HepG2 (cell line): Measurements from ENCODE around the gene OSBPL2. TPM values are rescaled to one million over a fixed set of nuclear protein-coding genes. Genes with fewer than 3 reads are reported as not detected.

Source experiments
- HOXA3 ChIP-seq: sonication (generic); formaldehyde crosslinking; IDR thresholded peaks from 2 replicates; pipeline ENCODE4 v1.5.0; 2020; ENCODE audit warnings: missing genetic modification reagents
- MIER3 ChIP-seq: IDR thresholded peaks from 2 replicates; pipeline ENCODE4 v1.6.1; 2016; ENCODE audit warnings: missing compliant biosample characterization, borderline replicate concordance
- MZF1 ChIP-seq: sonication (generic); formaldehyde crosslinking; IDR thresholded peaks from 2 replicates; pipeline ENCODE4 v1.8.1; 2023; ENCODE audit warnings: mild to moderate bottlenecking, missing genetic modification reagents, borderline replicate concordance
- SALL1 ChIP-seq: sonication (generic); formaldehyde crosslinking; IDR thresholded peaks from 2 replicates; pipeline ENCODE4 v1.8.0; 2022; ENCODE audit warnings: mild to moderate bottlenecking, missing genetic modification reagents
- SOX5 ChIP-seq: IDR thresholded peaks from 2 replicates; pipeline ENCODE4 v1.6.1; 2016; ENCODE audit warnings: borderline replicate concordance
- ZBTB3 ChIP-seq: sonication (generic); formaldehyde crosslinking; IDR thresholded peaks from 2 replicates; pipeline ENCODE4 v1.4.0; 2020; ENCODE audit warnings: low read depth, mild to moderate bottlenecking, moderate library complexity, missing genetic modification reagents, borderline replicate concordance
- ZNF251 ChIP-seq: sonication (generic); formaldehyde crosslinking; IDR thresholded peaks from 2 replicates; pipeline ENCODE4 v1.9.0; 2021; ENCODE audit warnings: mild to moderate bottlenecking, missing genetic modification reagents
- ZNF564 ChIP-seq: sonication (generic); formaldehyde crosslinking; IDR thresholded peaks from 2 replicates; pipeline ENCODE4 v1.8.1; 2023; ENCODE audit warnings: mild to moderate bottlenecking, missing genetic modification reagents
- ZNF747 ChIP-seq: sonication (generic); formaldehyde crosslinking; IDR thresholded peaks from 2 replicates; pipeline ENCODE4 v1.8.1; 2023; ENCODE audit warnings: missing genetic modification reagents, mild to moderate bottlenecking, borderline replicate concordance
- ZZZ3 ChIP-seq: sonication (generic); formaldehyde crosslinking; IDR thresholded peaks from 2 replicates; pipeline ENCODE4 v1.4.0; 2020; ENCODE audit warnings: missing genetic modification reagents, mild to moderate bottlenecking, borderline replicate concordance
- polyA plus RNA-seq, 8 experiments: library from polyadenylated mRNA; depleted of rRNA in 3 of 8; stranded (reverse) in 7 of 8; unstranded in 1 of 8; fragments of >200 nt; fragmentation: Illumina TruSeq in 4 of 8; extraction: Trizol in 4 of 8; gene quantifications; 2 replicates each; pipeline versions ENCODE4 v1.2.1 to v1.2.3, GENCODE V29; 2011 to 2016; ENCODE audit warnings: low read depth in 4 of 8, missing spikeins in 1 of 8, mixed read lengths in 1 of 8; ENCODE audit not compliant: insufficient read depth in 1 of 8
- total RNA-seq, 5 experiments: library from RNA; depleted of rRNA; stranded (reverse); fragments of >200 nt; fragmentation: Illumina TruSeq; extraction: Trizol; gene quantifications; 2 replicates each; pipeline ENCODE4 v1.2.3, GENCODE V29; 2016; ENCODE audit warnings: low read depth in 1 of 5
- TF ChIP-seq, protein P1 (sequence below): IDR thresholded peaks from 2 replicates; pipeline ENCODE4 v1.6.1; 2016; ENCODE audit warnings: low read depth, missing genetic modification reagents, missing compliant biosample characterization
- TF ChIP-seq, protein P2 (sequence below): sonication (generic); formaldehyde crosslinking; IDR thresholded peaks from 2 replicates; pipeline ENCODE4 v1.8.1; 2023; ENCODE audit warnings: mild to moderate bottlenecking, missing genetic modification reagents
- TF ChIP-seq, protein P3 (sequence below): sonication (generic); formaldehyde crosslinking; IDR thresholded peaks from 2 replicates; pipeline ENCODE4 v1.8.0; 2022; ENCODE audit warnings: missing genetic modification reagents, mild to moderate bottlenecking, inconsistent platforms, borderline replicate concordance
- TF ChIP-seq, protein P4 (sequence below): sonication (generic); formaldehyde crosslinking; IDR thresholded peaks from 2 replicates; pipeline ENCODE4 v1.8.0; 2023; ENCODE audit warnings: mild to moderate bottlenecking, missing genetic modification reagents
- TF ChIP-seq, protein P5 (sequence below): sonication (generic); formaldehyde crosslinking; IDR thresholded peaks from 2 replicates; pipeline ENCODE4 v1.4.0; 2020; ENCODE audit warnings: missing genetic modification reagents, mild to moderate bottlenecking, borderline replicate concordance
- TF ChIP-seq, protein P6 (sequence below): sonication (generic); formaldehyde crosslinking; IDR thresholded peaks from 2 replicates; pipeline ENCODE4 v1.5.1; 2020; ENCODE audit warnings: missing genetic modification reagents, mild to moderate bottlenecking, borderline replicate concordance

OSBPL2 gene
- total and polyA plus RNA-seq, 2 of the 13 experiments (the other 11 are each of a cell fraction or from before 2014, with no cell fraction given): 18.5 to 37.4 TPM

DNA sequence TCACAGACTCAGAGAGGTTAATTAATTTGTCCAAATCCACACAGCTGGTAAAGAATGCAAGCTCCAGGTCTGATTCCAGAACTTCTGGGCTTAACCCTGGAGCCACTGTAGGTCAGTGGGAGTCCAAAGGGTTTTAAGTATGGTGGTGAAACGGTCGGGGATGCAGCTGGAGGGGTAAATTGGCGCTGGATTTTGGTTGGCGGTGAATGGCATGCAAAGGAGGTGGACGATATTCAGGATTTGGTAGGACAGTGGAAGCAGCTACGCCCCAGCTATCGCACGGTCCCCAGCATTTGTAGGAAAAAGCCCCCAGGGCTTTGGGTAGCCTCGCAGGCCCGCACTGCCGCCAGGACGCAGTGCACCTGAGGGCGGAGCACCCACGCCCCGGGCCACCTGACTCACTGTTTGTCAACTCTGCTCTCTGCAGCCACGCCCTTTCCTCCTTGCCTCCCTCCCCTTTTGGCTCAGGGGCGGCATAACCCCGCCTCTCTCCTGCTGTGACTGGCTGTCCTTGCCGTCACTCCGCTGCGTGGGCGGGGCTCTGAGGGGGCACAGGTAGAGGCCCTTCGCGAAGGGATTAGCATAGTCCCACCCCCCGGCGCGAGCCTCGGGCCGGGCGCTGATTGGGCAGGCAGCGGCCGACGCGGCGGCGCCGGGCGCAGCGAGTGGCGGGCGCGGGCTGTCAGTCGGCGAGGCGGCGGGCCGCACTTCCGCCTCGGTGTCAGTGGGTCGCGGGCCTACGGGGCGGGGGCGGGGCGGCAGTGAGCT is at the start of gene OSBPL2 (continued):
- peak; percentile 32; the same call in 1 of the 2 replicates for TF ChIP-seq SALL1 (CRISPR knock-in tag)
- peak; percentile 70; the same call in 1 of the 2 replicates for TF ChIP-seq ZNF251
- TF ChIP-seq, protein P1, sequence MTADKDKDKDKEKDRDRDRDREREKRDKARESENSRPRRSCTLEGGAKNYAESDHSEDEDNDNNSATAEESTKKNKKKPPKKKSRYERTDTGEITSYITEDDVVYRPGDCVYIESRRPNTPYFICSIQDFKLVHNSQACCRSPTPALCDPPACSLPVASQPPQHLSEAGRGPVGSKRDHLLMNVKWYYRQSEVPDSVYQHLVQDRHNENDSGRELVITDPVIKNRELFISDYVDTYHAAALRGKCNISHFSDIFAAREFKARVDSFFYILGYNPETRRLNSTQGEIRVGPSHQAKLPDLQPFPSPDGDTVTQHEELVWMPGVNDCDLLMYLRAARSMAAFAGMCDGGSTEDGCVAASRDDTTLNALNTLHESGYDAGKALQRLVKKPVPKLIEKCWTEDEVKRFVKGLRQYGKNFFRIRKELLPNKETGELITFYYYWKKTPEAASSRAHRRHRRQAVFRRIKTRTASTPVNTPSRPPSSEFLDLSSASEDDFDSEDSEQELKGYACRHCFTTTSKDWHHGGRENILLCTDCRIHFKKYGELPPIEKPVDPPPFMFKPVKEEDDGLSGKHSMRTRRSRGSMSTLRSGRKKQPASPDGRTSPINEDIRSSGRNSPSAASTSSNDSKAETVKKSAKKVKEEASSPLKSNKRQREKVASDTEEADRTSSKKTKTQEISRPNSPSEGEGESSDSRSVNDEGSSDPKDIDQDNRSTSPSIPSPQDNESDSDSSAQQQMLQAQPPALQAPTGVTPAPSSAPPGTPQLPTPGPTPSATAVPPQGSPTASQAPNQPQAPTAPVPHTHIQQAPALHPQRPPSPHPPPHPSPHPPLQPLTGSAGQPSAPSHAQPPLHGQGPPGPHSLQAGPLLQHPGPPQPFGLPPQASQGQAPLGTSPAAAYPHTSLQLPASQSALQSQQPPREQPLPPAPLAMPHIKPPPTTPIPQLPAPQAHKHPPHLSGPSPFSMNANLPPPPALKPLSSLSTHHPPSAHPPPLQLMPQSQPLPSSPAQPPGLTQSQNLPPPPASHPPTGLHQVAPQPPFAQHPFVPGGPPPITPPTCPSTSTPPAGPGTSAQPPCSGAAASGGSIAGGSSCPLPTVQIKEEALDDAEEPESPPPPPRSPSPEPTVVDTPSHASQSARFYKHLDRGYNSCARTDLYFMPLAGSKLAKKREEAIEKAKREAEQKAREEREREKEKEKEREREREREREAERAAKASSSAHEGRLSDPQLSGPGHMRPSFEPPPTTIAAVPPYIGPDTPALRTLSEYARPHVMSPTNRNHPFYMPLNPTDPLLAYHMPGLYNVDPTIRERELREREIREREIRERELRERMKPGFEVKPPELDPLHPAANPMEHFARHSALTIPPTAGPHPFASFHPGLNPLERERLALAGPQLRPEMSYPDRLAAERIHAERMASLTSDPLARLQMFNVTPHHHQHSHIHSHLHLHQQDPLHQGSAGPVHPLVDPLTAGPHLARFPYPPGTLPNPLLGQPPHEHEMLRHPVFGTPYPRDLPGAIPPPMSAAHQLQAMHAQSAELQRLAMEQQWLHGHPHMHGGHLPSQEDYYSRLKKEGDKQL: no peak
- TF ChIP-seq ZNF747: no peak
- TF ChIP-seq, protein P2, sequence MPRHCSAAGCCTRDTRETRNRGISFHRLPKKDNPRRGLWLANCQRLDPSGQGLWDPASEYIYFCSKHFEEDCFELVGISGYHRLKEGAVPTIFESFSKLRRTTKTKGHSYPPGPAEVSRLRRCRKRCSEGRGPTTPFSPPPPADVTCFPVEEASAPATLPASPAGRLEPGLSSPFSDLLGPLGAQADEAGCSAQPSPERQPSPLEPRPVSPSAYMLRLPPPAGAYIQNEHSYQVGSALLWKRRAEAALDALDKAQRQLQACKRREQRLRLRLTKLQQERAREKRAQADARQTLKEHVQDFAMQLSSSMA (CRISPR knock-in tag): peak; percentile 30; the same call in 1 of the 2 replicates
- TF ChIP-seq, protein P3, sequence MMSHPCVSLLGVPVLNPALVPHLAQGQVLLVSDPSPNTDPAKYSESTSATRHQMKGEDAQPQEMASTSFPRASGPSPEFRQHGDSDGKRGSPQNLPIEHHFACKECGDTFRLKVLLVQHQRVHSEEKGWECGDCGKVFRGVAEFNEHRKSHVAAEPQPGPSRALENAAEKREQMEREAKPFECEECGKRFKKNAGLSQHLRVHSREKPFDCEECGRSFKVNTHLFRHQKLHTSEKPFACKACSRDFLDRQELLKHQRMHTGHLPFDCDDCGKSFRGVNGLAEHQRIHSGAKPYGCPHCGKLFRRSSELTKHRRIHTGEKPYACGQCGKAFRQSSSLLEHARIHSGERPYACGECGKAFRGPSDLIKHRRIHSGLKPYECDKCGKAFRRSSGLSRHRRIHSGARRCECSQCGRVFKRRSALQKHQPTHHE (CRISPR knock-in tag): no peak
- TF ChIP-seq, protein P4, sequence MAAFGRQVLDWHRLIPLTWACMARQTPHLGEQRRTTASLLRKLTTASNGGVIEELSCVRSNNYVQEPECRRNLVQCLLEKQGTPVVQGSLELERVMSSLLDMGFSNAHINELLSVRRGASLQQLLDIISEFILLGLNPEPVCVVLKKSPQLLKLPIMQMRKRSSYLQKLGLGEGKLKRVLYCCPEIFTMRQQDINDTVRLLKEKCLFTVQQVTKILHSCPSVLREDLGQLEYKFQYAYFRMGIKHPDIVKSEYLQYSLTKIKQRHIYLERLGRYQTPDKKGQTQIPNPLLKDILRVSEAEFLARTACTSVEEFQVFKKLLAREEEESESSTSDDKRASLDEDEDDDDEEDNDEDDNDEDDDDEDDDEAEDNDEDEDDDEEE (CRISPR knock-in tag): no peak
- no peak for TF ChIP-seq SOX5
- peak; percentile 80; the same call in 1 of the 2 replicates for TF ChIP-seq MIER3 (CRISPR knock-in tag)
- TF ChIP-seq, protein P5, sequence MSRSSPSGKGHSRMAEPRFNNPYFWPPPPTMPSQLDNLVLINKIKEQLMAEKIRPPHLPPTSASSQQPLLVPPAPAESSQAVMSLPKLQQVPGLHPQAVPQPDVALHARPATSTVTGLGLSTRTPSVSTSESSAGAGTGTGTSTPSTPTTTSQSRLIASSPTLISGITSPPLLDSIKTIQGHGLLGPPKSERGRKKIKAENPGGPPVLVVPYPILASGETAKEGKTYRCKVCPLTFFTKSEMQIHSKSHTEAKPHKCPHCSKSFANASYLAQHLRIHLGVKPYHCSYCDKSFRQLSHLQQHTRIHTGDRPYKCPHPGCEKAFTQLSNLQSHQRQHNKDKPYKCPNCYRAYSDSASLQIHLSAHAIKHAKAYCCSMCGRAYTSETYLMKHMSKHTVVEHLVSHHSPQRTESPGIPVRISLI (CRISPR knock-in tag): 0 out of 2 replicates have a peak, but pooled peaks have one; percentile 32
- peak; percentile 34; the same call in 1 of the 2 replicates for TF ChIP-seq ZBTB3 (CRISPR knock-in tag)
- TF ChIP-seq ZZZ3: no peak
- TF ChIP-seq ZNF564 (CRISPR knock-in tag): no peak
- TF ChIP-seq, protein P6, sequence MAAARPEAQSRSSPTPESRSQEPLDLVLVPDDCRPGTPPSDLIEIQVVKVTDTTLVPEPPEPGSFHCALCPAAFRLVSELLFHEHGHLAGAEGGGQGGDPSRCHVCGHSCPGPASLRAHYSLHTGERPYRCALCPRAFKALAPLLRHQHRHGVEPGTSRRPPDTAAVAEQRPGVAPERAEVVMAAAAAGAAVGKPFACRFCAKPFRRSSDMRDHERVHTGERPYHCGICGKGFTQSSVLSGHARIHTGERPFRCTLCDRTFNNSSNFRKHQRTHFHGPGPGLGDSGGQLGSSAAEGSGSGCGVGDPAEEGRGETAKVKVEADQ (CRISPR knock-in tag): peak; percentile 81; the same call in 1 of the 2 replicates
- no peak for TF ChIP-seq MZF1
- peak; percentile 30; the same call in 1 of the 2 replicates for TF ChIP-seq HOXA3 (CRISPR knock-in tag)
